GM12872 (cell line): Measurements from ENCODE around the gene SIGLEC15.

Experiments used
- TF ChIP-seq, protein P1 (sequence below): IDR thresholded peaks from 3 replicates; pipeline ENCODE4 v1.5.1; 2011; ENCODE audit warnings: low read depth, mild to moderate bottlenecking, low read length, moderate library complexity; ENCODE audit not compliant: insufficient read depth

Gene SIGLEC15, protein sequence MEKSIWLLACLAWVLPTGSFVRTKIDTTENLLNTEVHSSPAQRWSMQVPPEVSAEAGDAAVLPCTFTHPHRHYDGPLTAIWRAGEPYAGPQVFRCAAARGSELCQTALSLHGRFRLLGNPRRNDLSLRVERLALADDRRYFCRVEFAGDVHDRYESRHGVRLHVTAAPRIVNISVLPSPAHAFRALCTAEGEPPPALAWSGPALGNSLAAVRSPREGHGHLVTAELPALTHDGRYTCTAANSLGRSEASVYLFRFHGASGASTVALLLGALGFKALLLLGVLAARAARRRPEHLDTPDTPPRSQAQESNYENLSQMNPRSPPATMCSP

DNA sequence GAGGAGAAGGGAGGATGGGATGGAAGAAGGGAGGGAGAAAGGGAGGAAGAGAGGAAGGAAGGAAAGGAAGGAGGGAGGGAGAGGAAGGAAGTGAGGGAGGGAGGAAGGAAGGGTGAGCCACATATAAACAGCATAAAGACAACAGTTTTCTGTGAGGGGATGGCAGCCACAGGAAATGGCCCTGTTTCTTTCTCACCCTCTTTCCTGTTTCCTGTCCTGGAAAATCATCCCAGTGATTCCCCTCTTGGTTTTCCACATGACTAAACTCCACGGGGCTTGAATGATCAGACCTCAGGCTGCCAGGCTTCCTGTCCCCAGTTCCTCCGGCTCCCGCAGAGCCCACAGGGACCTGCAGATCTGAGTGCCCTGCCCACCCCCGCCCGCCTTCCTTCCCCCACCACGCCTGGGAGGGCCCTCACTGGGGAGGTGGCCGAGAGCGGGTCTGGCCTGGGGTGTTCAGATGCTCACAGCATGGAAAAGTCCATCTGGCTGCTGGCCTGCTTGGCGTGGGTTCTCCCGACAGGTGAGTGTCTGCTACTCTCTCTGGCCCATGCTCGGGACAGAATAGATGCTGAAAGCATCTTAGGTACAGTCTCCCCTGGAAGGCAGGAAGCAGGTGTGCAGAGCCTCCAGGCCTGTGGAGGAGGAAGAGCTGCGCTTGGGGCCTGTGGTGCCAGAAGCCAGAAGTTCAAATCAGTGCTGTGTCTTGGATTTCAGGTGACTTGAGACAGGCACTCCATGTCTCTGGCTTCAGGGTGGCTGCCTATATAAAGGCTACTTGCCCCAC lies at the start of gene SIGLEC15:
TSS of gene SIGLEC15 (plus strand) at position 418 of the 787 bp plus-strand sequence. CDS start at position 472, 54 bp downstream.
- TF ChIP-seq, protein P1, sequence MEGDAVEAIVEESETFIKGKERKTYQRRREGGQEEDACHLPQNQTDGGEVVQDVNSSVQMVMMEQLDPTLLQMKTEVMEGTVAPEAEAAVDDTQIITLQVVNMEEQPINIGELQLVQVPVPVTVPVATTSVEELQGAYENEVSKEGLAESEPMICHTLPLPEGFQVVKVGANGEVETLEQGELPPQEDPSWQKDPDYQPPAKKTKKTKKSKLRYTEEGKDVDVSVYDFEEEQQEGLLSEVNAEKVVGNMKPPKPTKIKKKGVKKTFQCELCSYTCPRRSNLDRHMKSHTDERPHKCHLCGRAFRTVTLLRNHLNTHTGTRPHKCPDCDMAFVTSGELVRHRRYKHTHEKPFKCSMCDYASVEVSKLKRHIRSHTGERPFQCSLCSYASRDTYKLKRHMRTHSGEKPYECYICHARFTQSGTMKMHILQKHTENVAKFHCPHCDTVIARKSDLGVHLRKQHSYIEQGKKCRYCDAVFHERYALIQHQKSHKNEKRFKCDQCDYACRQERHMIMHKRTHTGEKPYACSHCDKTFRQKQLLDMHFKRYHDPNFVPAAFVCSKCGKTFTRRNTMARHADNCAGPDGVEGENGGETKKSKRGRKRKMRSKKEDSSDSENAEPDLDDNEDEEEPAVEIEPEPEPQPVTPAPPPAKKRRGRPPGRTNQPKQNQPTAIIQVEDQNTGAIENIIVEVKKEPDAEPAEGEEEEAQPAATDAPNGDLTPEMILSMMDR, result no peak

DNA sequence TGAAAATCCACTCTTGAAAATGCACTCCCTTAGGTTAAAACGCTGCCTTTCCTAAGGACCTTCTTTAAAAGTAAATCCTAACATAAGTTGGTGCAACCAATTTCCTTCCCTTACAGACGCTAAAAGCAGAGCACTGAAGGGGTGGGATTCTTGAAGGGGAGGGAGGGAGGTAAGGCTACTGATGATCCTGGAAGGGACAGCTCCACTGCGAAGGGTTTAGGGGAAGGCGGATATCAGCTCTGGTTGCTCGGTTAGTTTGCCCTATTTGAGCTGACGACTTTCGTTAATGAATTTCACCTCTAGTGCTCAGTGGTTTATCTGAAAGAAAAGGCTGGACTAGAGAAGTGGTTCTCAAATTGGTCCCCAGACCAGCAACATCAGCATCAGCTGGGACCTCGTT lies 49.7 kb upstream of the SIGLEC15 start:
- TF ChIP-seq, protein P1, result no peak

DNA sequence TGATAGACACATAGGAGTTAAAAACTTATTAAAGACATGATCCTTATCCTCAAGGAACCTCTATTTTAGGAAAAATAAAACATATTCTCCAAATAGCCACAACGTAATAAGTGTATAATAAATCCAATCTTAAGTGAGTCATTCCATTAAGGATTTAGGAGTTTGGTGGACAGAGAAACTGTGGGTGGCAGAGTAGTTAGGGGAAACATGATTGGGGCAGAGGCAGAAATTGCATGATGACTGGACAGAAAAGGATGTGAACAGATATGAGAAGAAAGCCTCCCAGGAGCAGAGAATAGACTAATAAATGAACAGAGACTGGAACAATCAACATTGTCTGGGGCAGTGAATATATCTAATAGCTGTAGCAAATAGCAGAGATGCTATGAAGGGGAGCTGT lies 48.1 kb upstream of the SIGLEC15 start:
- TF ChIP-seq, protein P1, result no peak

DNA sequence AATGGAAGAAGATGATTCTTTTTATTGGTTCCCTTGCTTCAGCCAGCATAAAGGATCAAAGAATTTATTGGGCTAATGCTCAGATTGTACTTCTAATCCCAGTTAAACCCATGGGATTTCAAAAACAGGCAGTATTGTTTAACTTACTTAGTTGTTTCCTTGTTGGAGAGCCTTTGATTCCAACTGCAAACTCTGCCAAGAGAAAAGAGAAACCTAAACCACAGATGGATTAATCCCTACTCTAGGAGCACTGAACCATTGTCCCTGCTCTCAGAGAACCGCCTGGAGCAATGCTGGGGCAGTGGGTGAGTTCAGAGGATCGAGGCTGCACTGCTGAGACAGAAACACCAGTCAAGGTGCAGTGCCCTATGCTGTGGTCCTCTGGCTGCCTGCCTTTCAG lies 44.9 kb upstream of the SIGLEC15 start:
- TF ChIP-seq, protein P1, result no peak

DNA sequence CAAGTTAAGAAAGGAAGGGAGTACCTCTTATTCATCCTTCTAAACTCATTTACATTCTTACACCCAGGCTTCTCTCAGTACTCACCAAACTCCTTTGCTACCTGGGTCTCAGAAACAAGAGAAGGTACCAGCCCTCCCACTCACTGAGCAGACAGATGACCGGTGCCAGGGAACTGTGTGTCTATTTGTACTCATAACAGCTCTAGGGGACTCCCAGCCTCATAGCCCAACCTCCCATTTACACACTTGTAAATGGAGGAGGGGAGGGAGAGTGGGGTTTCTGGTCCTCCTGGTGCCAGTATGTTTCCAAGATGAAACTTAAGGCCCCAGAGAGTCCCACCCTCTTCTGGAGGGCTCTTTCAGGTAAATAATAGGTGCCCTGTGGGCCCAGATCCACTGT lies 42.8 kb upstream of the SIGLEC15 start:
- TF ChIP-seq, protein P1, result no peak

DNA sequence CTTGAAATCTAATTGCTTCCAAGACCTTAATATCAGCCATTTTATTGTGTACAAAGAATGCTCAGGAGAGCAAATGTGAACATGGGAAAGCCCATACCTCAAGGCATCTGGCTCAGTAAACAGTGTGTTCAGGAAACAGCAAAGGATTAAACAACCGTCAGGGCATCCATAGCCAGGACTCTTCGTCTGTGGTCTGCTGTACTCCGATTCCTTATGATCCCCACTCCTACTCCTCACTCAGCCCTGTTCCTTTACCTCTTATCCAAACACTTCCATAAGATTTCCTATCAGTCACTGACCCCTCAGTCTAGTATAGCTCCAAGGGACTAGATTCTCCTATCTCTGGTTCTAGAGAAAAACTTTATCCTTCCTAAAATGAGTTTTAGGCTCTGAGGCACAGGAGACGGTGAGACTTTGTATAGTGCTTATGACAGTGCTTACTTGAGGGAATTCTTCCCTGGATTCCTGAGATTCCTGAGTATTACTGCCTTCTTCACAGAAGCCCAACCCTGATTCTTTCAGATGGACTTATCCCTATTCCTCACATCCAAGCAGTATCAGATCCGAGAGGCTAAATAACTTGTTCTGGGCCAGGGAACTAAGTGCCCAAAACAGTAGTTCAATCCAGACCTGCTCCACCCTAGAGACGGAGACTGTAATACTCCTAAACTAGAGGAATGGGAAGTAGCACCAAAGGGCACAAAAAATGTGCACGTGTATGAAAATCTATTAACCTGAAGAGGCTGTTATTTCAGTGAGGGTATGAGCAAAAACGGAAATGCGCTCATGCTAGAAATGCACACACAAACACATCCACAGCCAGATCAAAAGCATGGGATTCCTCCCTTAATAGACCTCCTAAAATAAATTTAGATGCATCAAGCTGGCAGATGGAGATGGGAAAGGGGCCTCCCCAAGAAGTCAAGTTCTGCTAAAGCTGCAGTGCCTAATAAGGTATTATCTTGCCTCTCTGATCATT lies 42.1 kb upstream of the SIGLEC15 start:
- TF ChIP-seq, protein P1, result no peak
